Neural cell (in vitro differentiated cells): ENCODE measurements around the gene EP400.

ENCODE experiments used
- CTCF ChIP-seq: fragments of 450-650 bp; IDR thresholded peaks from 2 replicates; pipeline ENCODE4 v1.5.1; 2014; ENCODE audit warnings: antibody characterized with exemption, mild to moderate bottlenecking, moderate library complexity; ENCODE audit not compliant: poor library complexity, severe bottlenecking
- EZH2 ChIP-seq: fragments of 200-600, 300-800 bp; shearing (Covaris generic), sonication (generic); IDR thresholded peaks from 2 replicates; pipeline ENCODE4 v1.6.1; 2014; ENCODE audit warnings: antibody characterized with exemption, low read length, borderline replicate concordance, mild to moderate bottlenecking; ENCODE audit not compliant: insufficient read depth, poor library complexity, severe bottlenecking
- POLR2AphosphoS5 ChIP-seq: IDR thresholded peaks from 2 replicates; pipeline ENCODE4 v1.6.1; 2012
- RAD21 ChIP-seq: fragments of 450-650 bp; conservative IDR thresholded peaks from 2 replicates; pipeline ENCODE4 v1.6.1; 2014; ENCODE audit warnings: antibody characterized with exemption, mild to moderate bottlenecking, moderate library complexity
- REST ChIP-seq: IDR thresholded peaks from 2 replicates; pipeline ENCODE4 v1.6.1; 2012; ENCODE audit warnings: borderline replicate concordance
- TAF1 ChIP-seq: IDR thresholded peaks from 2 replicates; pipeline ENCODE4 v1.6.1; 2012; ENCODE audit warnings: low read depth

GRCh38 chr12:131913666-131914065 is 36.1 kb upstream of the EP400 start:
- TF ChIP-seq CTCF (no peak), REST (no peak), POLR2AphosphoS5 (no peak), RAD21 (no peak), EZH2 (no peak), TAF1 (no peak)
